Naive thymus-derived CD4-positive, alpha-beta T cell (primary cell): ENCODE data around the gene CCDC187. TPM values are rescaled to one million over a fixed set of nuclear protein-coding genes. Genes with fewer than 3 reads are reported as not detected.

ENCODE experiments used
- ATAC-seq: fragments of 150-1000 bp; cut with Tn5 transposase; 2 replicates; pipeline ENCODE4 v1.10.0; 2021; ENCODE audit warnings: mild to moderate bottlenecking, moderate library complexity
- CTCF ChIA-PET: fragments of 350-600 bp; sonication (Branson Sonifier 250); formaldehyde crosslinking; loops from one replicate; lab custom pipeline; 2021; ENCODE audit warnings: antibody characterized with exemption; lab: Charles Lee
- POLR2A ChIA-PET: fragments of 350-600 bp; sonication (Branson Sonifier 250); formaldehyde crosslinking; loops from one replicate; lab custom pipeline; 2021; ENCODE audit warnings: antibody characterized with exemption, inconsistent platforms; lab: Charles Lee
- DNase-seq, 9 donors: peaks; one replicate each; pipeline versions ENCODE4 v3.0.0 to v3.0.0-alpha.2; 2020 to 2022; ENCODE audit warnings: mixed read lengths in 1 of 9
- H3K27ac ChIP-seq: one replicate; pipeline ENCODE4 v1.7.0; 2013; ENCODE audit warnings: mild to moderate bottlenecking, low read depth, low read length, moderate library complexity
- H3K27me3 ChIP-seq, 2 donors: one replicate each; pipeline ENCODE4 v1.7.0; 2013; ENCODE audit warnings: low read length in 2 of 2, mild to moderate bottlenecking in 2 of 2, moderate library complexity in 2 of 2; ENCODE audit not compliant: control insufficient read depth in 2 of 2, insufficient read depth in 2 of 2
- H3K36me3 ChIP-seq, 3 experiments: 1 replicate in 2 of 3; 2 replicates in 1 of 3; pipeline ENCODE4 v1.7.0; 2013; ENCODE audit warnings: low read length in 3 of 3, mild to moderate bottlenecking in 3 of 3, moderate library complexity in 1 of 3; ENCODE audit not compliant: insufficient read depth in 3 of 3, control insufficient read depth in 2 of 3
- H3K4me1 ChIP-seq, 2 donors: one replicate each; pipeline ENCODE4 v1.7.0; 2013; ENCODE audit warnings: low read length in 2 of 2, mild to moderate bottlenecking in 2 of 2, moderate library complexity in 1 of 2; ENCODE audit not compliant: control insufficient read depth in 2 of 2, insufficient read depth in 2 of 2
- H3K4me3 ChIP-seq: 2 replicates; pipeline ENCODE4 v1.7.0; 2013; ENCODE audit warnings: mild to moderate bottlenecking, low read length
- H3K9me3 ChIP-seq, 3 experiments: 1 replicate in 2 of 3; 2 replicates in 1 of 3; pipeline ENCODE4 v1.7.0; 2013; ENCODE audit warnings: low read length in 3 of 3; ENCODE audit not compliant: control insufficient read depth in 2 of 3
- H3K27ac Mint-ChIP-seq, 9 donors: one replicate each; pipeline ENCODE4 v1.8.0; 2020 to 2022; ENCODE audit warnings: mixed read lengths in 9 of 9, mild to moderate bottlenecking in 8 of 9, moderate library complexity in 5 of 9, inconsistent platforms in 2 of 9
- H3K27me3 Mint-ChIP-seq, 5 donors: one replicate each; pipeline ENCODE4 v1.8.0; 2021 to 2022; ENCODE audit warnings: mixed read lengths in 5 of 5, mild to moderate bottlenecking in 1 of 5
- H3K36me3 Mint-ChIP-seq, 5 donors: one replicate each; pipeline ENCODE4 v1.8.0; 2020 to 2022; ENCODE audit warnings: mixed read lengths in 5 of 5, mild to moderate bottlenecking in 3 of 5, inconsistent platforms in 1 of 5
- H3K4me1 Mint-ChIP-seq, 7 donors: one replicate each; pipeline ENCODE4 v1.8.0; 2020 to 2022; ENCODE audit warnings: mixed read lengths in 7 of 7, mild to moderate bottlenecking in 3 of 7, inconsistent platforms in 1 of 7
- H3K4me3 Mint-ChIP-seq, 10 donors: one replicate each; pipeline ENCODE4 v1.8.0; 2020 to 2022; ENCODE audit warnings: mild to moderate bottlenecking in 10 of 10, mixed read lengths in 10 of 10, moderate library complexity in 6 of 10, inconsistent platforms in 2 of 10
- H3K9me3 Mint-ChIP-seq, 11 donors: one replicate each; pipeline ENCODE4 v1.8.0; 2020 to 2022; ENCODE audit warnings: mixed read lengths in 11 of 11, mild to moderate bottlenecking in 4 of 11, inconsistent platforms in 1 of 11, moderate library complexity in 1 of 11
- intact Hi-C, 2 donors: fragments of 100-400 bp; cut with micrococcal nuclease; formaldehyde crosslinking; loops; one replicate each; pipeline ENCODE4 v1.15.1; 2023
- polyA plus RNA-seq, 2 donors: library from polyadenylated mRNA; unstranded; fragments of 300-500 nt; fragmentation: Illumina TruSeq; gene quantifications; one replicate each; pipeline ENCODE4 v1.2.3, GENCODE V29; 2021
- total RNA-seq, 6 experiments: library from RNA in 5 of 6; stranded (reverse) in 5 of 6; gene quantifications; 1 replicate in 5 of 6; 2 replicates in 1 of 6; pipeline ENCODE4 v1.2.3 and lab custom pipeline; 2021 to 2026

CCDC187 gene
- total and polyA plus RNA-seq, 7 experiments from 2014 or later = 0.10 TPM; not detected in 6

- Histone ChIP-seq H3K36me3 (no peaks in the 10 kb centered on the region), H3K9me3 (no peaks in the 10 kb centered on the region), H3K27me3 (no peaks in the 10 kb centered on the region), H3K27ac (peak overlapping the region; percentile 65), H3K4me3 (peak overlapping the region; percentile 65), H3K4me1 (peaks cover 22 to 29% of the 10 kb centered on the region in 2 donors)
- ATAC-seq (no peak), DNase-seq (no peak)
- ChIA-PET CTCF (no interaction called here), POLR2A (interaction anchor here (1.1 to 1.4 kb wide), 2 partner anchors 22 to 284 kb away, joined by 4 to 6 read pairs; no protein-coding TSS in a partner anchor)
- peaks cover 0 to 4% (median 0%) of the 10 kb centered on the region in 5 donors for H3K36me3 Mint-ChIP-seq
- intact Hi-C loops = loop anchor here (1.0 to 10.0 kb wide), 15 partner anchors 13 to 1210 kb away; partner anchors contain the start of genes UBAC1 (in 2 of the 2), CAMSAP1 (in 1 of the 2), DNLZ (in 1 of the 2) and NOTCH1 (in 1 of the 2)
- peaks cover 0 to 2% (median 0%) of the 10 kb centered on the region in 5 donors for H3K27me3 Mint-ChIP-seq
- peak overlapping the region; percentile 83 to 93 (median 88) for H3K27ac Mint-ChIP-seq
- peak overlapping the region; percentile 89 to 100 (median 94) for H3K4me3 Mint-ChIP-seq
- peaks cover 25 to 45% (median 36%) of the 10 kb centered on the region in 7 donors for H3K4me1 Mint-ChIP-seq
- peaks cover 0 to 4% (median 0%) of the 10 kb centered on the region in 11 donors for H3K9me3 Mint-ChIP-seq
Measured at GRCh38 chr9:136244969-136245218, 59.0 kb downstream of the CCDC187 start.

GRCh38 chr9:136244122-136244968 is 59.5 kb downstream of the CCDC187 start:
- H3K27ac Mint-ChIP-seq = peak overlapping the region; percentile 83 to 93 (median 88)
- H3K27me3 Mint-ChIP-seq = peaks cover 0 to 2% (median 0%) of the 10 kb centered on the region in 5 donors
- ATAC-seq (peak; percentile 5), DNase-seq (peak in 8 of 9 donors; percentile 33 to 67 (median 50))
- ChIA-PET CTCF (no interaction called here), POLR2A (interaction anchor here (1.1 to 1.4 kb wide), 2 partner anchors 23 to 284 kb away, joined by 4 to 6 read pairs; no protein-coding TSS in a partner anchor)
- H3K9me3 ChIP-seq = no peaks in the 10 kb centered on the region
- H3K27me3 ChIP-seq = no peaks in the 10 kb centered on the region
- H3K36me3 ChIP-seq = no peaks in the 10 kb centered on the region
- H3K4me1 Mint-ChIP-seq = peaks cover 30 to 48% (median 39%) of the 10 kb centered on the region in 7 donors
- H3K9me3 Mint-ChIP-seq = peaks cover 0 to 4% (median 0%) of the 10 kb centered on the region in 11 donors
- peak overlapping the region; percentile 89 to 100 (median 94) for H3K4me3 Mint-ChIP-seq
- H3K4me1 ChIP-seq = peaks cover 22 to 29% of the 10 kb centered on the region in 2 donors
- H3K36me3 Mint-ChIP-seq = peaks cover 0 to 4% (median 0%) of the 10 kb centered on the region in 5 donors
- intact Hi-C loops = loop anchor here (1.0 to 10.0 kb wide), 9 partner anchors 12 to 1210 kb away; partner anchors contain the start of genes CAMSAP1 (in 1 of the 2), NOTCH1 (in 1 of the 2), NSMF (in 1 of the 2) and SNAPC4 (in 1 of the 2)
- H3K4me3 ChIP-seq = peak overlapping the region; percentile 65
- peak overlapping the region; percentile 65 for H3K27ac ChIP-seq

GRCh38 chr9:136243631-136244030 is 60.3 kb downstream of the CCDC187 start:
- peak overlapping the region; percentile 8 to 100 (median 94) for H3K4me3 Mint-ChIP-seq
- intact Hi-C loops = loop anchor here (1.0 to 10.0 kb wide), 9 partner anchors 11 to 1211 kb away; partner anchors contain the start of genes CAMSAP1 (in 1 of the 2), NOTCH1 (in 1 of the 2), NSMF (in 1 of the 2) and SNAPC4 (in 1 of the 2)
- H3K27ac ChIP-seq = peak overlapping the region; percentile 65
- CTCF ChIA-PET = no interaction called here
- DNase-seq (no peak), ATAC-seq (no peak)
- no peak overlapping the region for H3K4me3 ChIP-seq
- H3K4me1 ChIP-seq = peaks cover 22 to 29% of the 10 kb centered on the region in 2 donors
- H3K36me3 ChIP-seq = no peaks in the 10 kb centered on the region
- peaks cover 0 to 4% (median 0%) of the 10 kb centered on the region in 5 donors for H3K36me3 Mint-ChIP-seq
- H3K4me1 Mint-ChIP-seq = peaks cover 31 to 54% (median 40%) of the 10 kb centered on the region in 7 donors
- H3K27me3 Mint-ChIP-seq = peaks cover 0 to 2% (median 0%) of the 10 kb centered on the region in 5 donors
- POLR2A ChIA-PET = no interaction called here
- H3K9me3 Mint-ChIP-seq = peaks cover 0 to 4% (median 0%) of the 10 kb centered on the region in 11 donors
- peak overlapping the region; percentile 83 to 93 (median 88) for H3K27ac Mint-ChIP-seq
- H3K9me3 ChIP-seq = no peaks in the 10 kb centered on the region
- no peaks in the 10 kb centered on the region for H3K27me3 ChIP-seq

GRCh38 chr9:136242918-136243525 is 60.9 kb downstream of the CCDC187 start:
- Mint-ChIP-seq H3K9me3 (peaks cover 0 to 4% (median 0%) of the 10 kb centered on the region in 11 donors), H3K4me1 (peaks cover 33 to 60% (median 40%) of the 10 kb centered on the region in 7 donors), H3K27me3 (peaks cover 0 to 2% (median 0%) of the 10 kb centered on the region in 5 donors), H3K4me3 (peak overlapping the region in 7 of 10 donors; percentile 12 to 100 (median 89)), H3K27ac (peak overlapping the region; percentile 51 to 93 (median 84)), H3K36me3 (peaks cover 0 to 4% (median 0%) of the 10 kb centered on the region in 5 donors)
- intact Hi-C loops = loop anchor here (10.0 kb wide), 3 partner anchors 278 to 1212 kb away; partner anchors contain the start of genes NOTCH1 (in 1 of the 2), NSMF (in 1 of the 2) and UBAC1 (in 1 of the 2)
- ATAC-seq = no peak
- H3K9me3 ChIP-seq = no peaks in the 10 kb centered on the region
- peaks cover 22 to 29% of the 10 kb centered on the region in 2 donors for H3K4me1 ChIP-seq
- POLR2A ChIA-PET = no interaction called here
- no peak overlapping the region for H3K27ac ChIP-seq
- no peaks in the 10 kb centered on the region for H3K36me3 ChIP-seq
- DNase-seq = no peak
- H3K4me3 ChIP-seq = no peak overlapping the region
- CTCF ChIA-PET = no interaction called here
- no peaks in the 10 kb centered on the region for H3K27me3 ChIP-seq

GRCh38 chr9:136242248-136242647 is 61.6 kb downstream of the CCDC187 start:
- Histone ChIP-seq H3K4me3 (no peak overlapping the region), H3K27me3 (no peaks in the 10 kb centered on the region), H3K9me3 (no peaks in the 10 kb centered on the region), H3K27ac (no peak overlapping the region), H3K36me3 (no peaks in the 10 kb centered on the region), H3K4me1 (peaks cover 22 to 29% of the 10 kb centered on the region in 2 donors)
- ChIA-PET CTCF (no interaction called here), POLR2A (no interaction called here)
- Mint-ChIP-seq H3K27ac (no peak overlapping the region), H3K4me1 (peaks cover 33 to 63% (median 40%) of the 10 kb centered on the region in 7 donors), H3K27me3 (peaks cover 0 to 2% (median 0%) of the 10 kb centered on the region in 5 donors), H3K4me3 (no peak overlapping the region), H3K36me3 (peaks cover 0 to 4% (median 0%) of the 10 kb centered on the region in 5 donors), H3K9me3 (peaks cover 0 to 4% (median 0%) of the 10 kb centered on the region in 11 donors)
- DNase-seq (no peak), ATAC-seq (no peak)
- intact Hi-C loops = loop anchor here (10.0 kb wide), 3 partner anchors 277 to 1213 kb away; partner anchors contain the start of genes NOTCH1 (in 1 of the 2), NSMF (in 1 of the 2) and UBAC1 (in 1 of the 2)

GRCh38 chr9:136241542-136241941 is 62.4 kb downstream of the CCDC187 start:
- H3K27me3 Mint-ChIP-seq = no peaks in the 10 kb centered on the region

More at GRCh38 chr9:136241542-136241941, 62.4 kb downstream of the CCDC187 start:
- H3K36me3 Mint-ChIP-seq = peaks cover 0 to 4% (median 0%) of the 10 kb centered on the region in 5 donors
- H3K4me3 ChIP-seq = no peak overlapping the region
- H3K9me3 ChIP-seq = no peaks in the 10 kb centered on the region
- no peak overlapping the region for H3K27ac ChIP-seq
- peaks cover 0 to 4% (median 0%) of the 10 kb centered on the region in 11 donors for H3K9me3 Mint-ChIP-seq
- peaks cover 0 to 6% (median 0%) of the 10 kb centered on the region in 3 experiments for H3K36me3 ChIP-seq
- H3K4me1 Mint-ChIP-seq = peaks cover 33 to 63% (median 40%) of the 10 kb centered on the region in 7 donors
- POLR2A ChIA-PET = no interaction called here
- DNase-seq = no peak
- peak overlapping the region in 1 of 9 donors; percentile 29 for H3K27ac Mint-ChIP-seq
- H3K27me3 ChIP-seq = no peaks in the 10 kb centered on the region
- intact Hi-C loops = loop anchor here (10.0 kb wide), 3 partner anchors 277 to 1213 kb away; partner anchors contain the start of genes NOTCH1 (in 1 of the 2), NSMF (in 1 of the 2) and UBAC1 (in 1 of the 2)
- ATAC-seq = no peak
- CTCF ChIA-PET = no interaction called here
- H3K4me1 ChIP-seq = peaks cover 22 to 29% of the 10 kb centered on the region in 2 donors
- no peak overlapping the region for H3K4me3 Mint-ChIP-seq
